HepG2 (cell line): ENCODE data around the gene ABCB8. TPM values are rescaled to one million over a fixed set of nuclear protein-coding genes. Genes with fewer than 3 reads are reported as not detected.

ENCODE experiments used
- ARHGAP35 ChIP-seq: sonication (generic); formaldehyde crosslinking; IDR thresholded peaks from 2 replicates; pipeline ENCODE4 v1.9.0; 2022; ENCODE audit warnings: mild to moderate bottlenecking, inconsistent platforms, moderate library complexity, missing genetic modification reagents, borderline replicate concordance
- CC2D1A ChIP-seq: sonication (generic); formaldehyde crosslinking; IDR thresholded peaks from 2 replicates; pipeline ENCODE4 v1.8.1; 2023; ENCODE audit warnings: mild to moderate bottlenecking, missing genetic modification reagents
- EZH2 ChIP-seq: conservative IDR thresholded peaks from 2 replicates; pipeline ENCODE4 v1.6.1; 2012; ENCODE audit warnings: mild to moderate bottlenecking, low read depth, low read length, moderate library complexity
- FOXM1 ChIP-seq: sonication (generic); formaldehyde crosslinking; IDR thresholded peaks from 2 replicates; pipeline ENCODE4 v1.5.0; 2020; ENCODE audit warnings: missing genetic modification reagents
- HIC2 ChIP-seq: sonication (generic); formaldehyde crosslinking; IDR thresholded peaks from 2 replicates; pipeline ENCODE4 v1.9.0; 2022; ENCODE audit warnings: low read depth, missing genetic modification reagents
- HNRNPH1 ChIP-seq: fragments of 200-400 bp; formaldehyde crosslinking; optimal IDR thresholded peaks from 2 replicates; pipeline ENCODE3; 2017; ENCODE audit warnings: mild to moderate bottlenecking, low read depth, low read length
- KLF16 ChIP-seq, 2 experiments: sonication (generic) in 1 of 2; formaldehyde crosslinking in 1 of 2; IDR thresholded peaks; 2 replicates each; pipeline versions ENCODE4 v1.6.1 to v1.8.0; 2016 to 2023; ENCODE audit warnings: missing genetic modification reagents in 2 of 2, missing compliant biosample characterization in 1 of 2
- KMT2A ChIP-seq: sonication (generic); formaldehyde crosslinking; IDR thresholded peaks from 2 replicates; pipeline ENCODE4 v1.4.0; 2020; ENCODE audit warnings: missing genetic modification reagents
- MTA1 ChIP-seq: sonication (generic); formaldehyde crosslinking; IDR thresholded peaks from 2 replicates; pipeline ENCODE4 v1.4.0; 2020; ENCODE audit warnings: missing genetic modification reagents, mild to moderate bottlenecking, borderline replicate concordance
- POLR2A ChIP-seq, 2 experiments: IDR thresholded peaks; 2 replicates each; pipeline ENCODE4 v1.6.1; 2011; ENCODE audit warnings: low read depth in 2 of 2, low read length in 2 of 2, mild to moderate bottlenecking in 1 of 2, moderate library complexity in 1 of 2; ENCODE audit not compliant: insufficient read depth in 1 of 2
- RAD21 ChIP-seq: fragments of 450-650 bp; formaldehyde crosslinking; IDR thresholded peaks from 2 replicates; pipeline ENCODE4 v1.5.0; 2020; ENCODE audit warnings: mild to moderate bottlenecking
- SATB2 ChIP-seq: sonication (generic); formaldehyde crosslinking; IDR thresholded peaks from 2 replicates; pipeline ENCODE4 v1.5.0; 2020; ENCODE audit warnings: missing genetic modification reagents
- SETDB1 ChIP-seq: sonication (generic); formaldehyde crosslinking; IDR thresholded peaks from 2 replicates; pipeline ENCODE4 v1.5.1; 2020; ENCODE audit warnings: missing genetic modification reagents, mild to moderate bottlenecking, borderline replicate concordance
- U2AF2 ChIP-seq: fragments of 200-400 bp; formaldehyde crosslinking; IDR thresholded peaks from 2 replicates; pipeline ENCODE4 v1.6.1; 2017; ENCODE audit warnings: low read depth, mild to moderate bottlenecking, low read length
- ZC3H13 ChIP-seq: sonication (generic); formaldehyde crosslinking; IDR thresholded peaks from 2 replicates; pipeline ENCODE4 v1.8.1; 2023; ENCODE audit warnings: mild to moderate bottlenecking, missing genetic modification reagents, moderate library complexity
- ZMYM2 ChIP-seq: sonication (generic); formaldehyde crosslinking; IDR thresholded peaks from 2 replicates; pipeline ENCODE4 v1.8.0; 2022; ENCODE audit warnings: mild to moderate bottlenecking, missing genetic modification reagents
- ZNF10 ChIP-seq: sonication (generic); formaldehyde crosslinking; IDR thresholded peaks from 2 replicates; pipeline ENCODE4 v1.4.0; 2020; ENCODE audit warnings: mild to moderate bottlenecking, low read depth, missing genetic modification reagents, borderline replicate concordance
- ZNF136 ChIP-seq: sonication (generic); formaldehyde crosslinking; IDR thresholded peaks from 2 replicates; pipeline ENCODE4 v1.8.1; 2022; ENCODE audit warnings: low read depth, mild to moderate bottlenecking, moderate library complexity, missing genetic modification reagents
- ZNF33A ChIP-seq: sonication (generic); formaldehyde crosslinking; IDR thresholded peaks from 2 replicates; pipeline ENCODE4 v1.5.1; 2020; ENCODE audit warnings: missing genetic modification reagents, mild to moderate bottlenecking, moderate library complexity, borderline replicate concordance
- ZNF468 ChIP-seq: sonication (generic); formaldehyde crosslinking; IDR thresholded peaks from 2 replicates; pipeline ENCODE4 v1.8.0; 2022; ENCODE audit warnings: mild to moderate bottlenecking, moderate library complexity, missing genetic modification reagents
- ZNF776 ChIP-seq: sonication (generic); formaldehyde crosslinking; IDR thresholded peaks from 2 replicates; pipeline ENCODE4 v1.4.0; 2020; ENCODE audit warnings: mild to moderate bottlenecking, missing genetic modification reagents
- polyA plus RNA-seq, 8 experiments: library from polyadenylated mRNA; depleted of rRNA in 3 of 8; stranded (reverse) in 7 of 8; unstranded in 1 of 8; fragments of >200 nt; fragmentation: Illumina TruSeq in 4 of 8; extraction: Trizol in 4 of 8; gene quantifications; 2 replicates each; pipeline versions ENCODE4 v1.2.1 to v1.2.3, GENCODE V29; 2011 to 2016; ENCODE audit warnings: low read depth in 4 of 8, missing spikeins in 1 of 8, mixed read lengths in 1 of 8; ENCODE audit not compliant: insufficient read depth in 1 of 8
- total RNA-seq, 5 experiments: library from RNA; depleted of rRNA; stranded (reverse); fragments of >200 nt; fragmentation: Illumina TruSeq; extraction: Trizol; gene quantifications; 2 replicates each; pipeline ENCODE4 v1.2.3, GENCODE V29; 2016; ENCODE audit warnings: low read depth in 1 of 5
- TF ChIP-seq, protein P1 (sequence below): sonication (generic); formaldehyde crosslinking; IDR thresholded peaks from 2 replicates; pipeline ENCODE4 v1.5.0; 2020; ENCODE audit warnings: missing genetic modification reagents
- TF ChIP-seq, protein P2 (sequence below): sonication (generic); formaldehyde crosslinking; IDR thresholded peaks from 2 replicates; pipeline ENCODE4 v1.4.0; 2020; ENCODE audit warnings: missing genetic modification reagents
- TF ChIP-seq, protein P3 (sequence below): sonication (generic); formaldehyde crosslinking; IDR thresholded peaks from 2 replicates; pipeline ENCODE4 v1.4.0; 2020; ENCODE audit warnings: mild to moderate bottlenecking, missing genetic modification reagents

The ABCB8 gene
- total and polyA plus RNA-seq, 2 of the 13 experiments (the other 11 are each of a cell fraction or from before 2014, with no cell fraction given), result 6.6 to 16.7 TPM

- TF ChIP-seq U2AF2 (no peak), MTA1 (no peak; the same call in 1 of the 2 replicates), ZC3H13 (no peak), ZNF776 (CRISPR knock-in tag) (no peak), ARHGAP35 (CRISPR knock-in tag) (no peak), KLF16 (CRISPR knock-in tag; IDR thresholded peaks at IDR 0.05) (0 out of 4 replicates have a peak, but pooled peaks of 1 of the 2 experiments have one; percentile 55), KMT2A (CRISPR knock-in tag) (no peak), HIC2 (no peak), FOXM1 (CRISPR knock-in tag) (no peak), EZH2 (no peak), ZNF136 (CRISPR knock-in tag) (no peak), SATB2 (CRISPR knock-in tag) (no peak), SETDB1 (no peak), ZNF468 (CRISPR knock-in tag) (no peak), HNRNPH1 (no peak), ZNF33A (no peak), RAD21 (peak; percentile 72), ZMYM2 (CRISPR knock-in tag) (peak; percentile 73; the same call in 1 of the 2 replicates), CC2D1A (CRISPR knock-in tag) (no peak), ZNF10 (CRISPR knock-in tag) (no peak), POLR2A (IDR thresholded peaks at IDR 0.05; ENCODE audit: insufficient read depth in 1 of 2, low read depth in 2 of 2, low read length in 2 of 2) (peak; percentile 42 to 57; a peak in 2 of 4 replicates)
- TF ChIP-seq, protein P1, sequence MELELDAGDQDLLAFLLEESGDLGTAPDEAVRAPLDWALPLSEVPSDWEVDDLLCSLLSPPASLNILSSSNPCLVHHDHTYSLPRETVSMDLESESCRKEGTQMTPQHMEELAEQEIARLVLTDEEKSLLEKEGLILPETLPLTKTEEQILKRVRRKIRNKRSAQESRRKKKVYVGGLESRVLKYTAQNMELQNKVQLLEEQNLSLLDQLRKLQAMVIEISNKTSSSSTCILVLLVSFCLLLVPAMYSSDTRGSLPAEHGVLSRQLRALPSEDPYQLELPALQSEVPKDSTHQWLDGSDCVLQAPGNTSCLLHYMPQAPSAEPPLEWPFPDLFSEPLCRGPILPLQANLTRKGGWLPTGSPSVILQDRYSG, result no peak
- TF ChIP-seq, protein P2, sequence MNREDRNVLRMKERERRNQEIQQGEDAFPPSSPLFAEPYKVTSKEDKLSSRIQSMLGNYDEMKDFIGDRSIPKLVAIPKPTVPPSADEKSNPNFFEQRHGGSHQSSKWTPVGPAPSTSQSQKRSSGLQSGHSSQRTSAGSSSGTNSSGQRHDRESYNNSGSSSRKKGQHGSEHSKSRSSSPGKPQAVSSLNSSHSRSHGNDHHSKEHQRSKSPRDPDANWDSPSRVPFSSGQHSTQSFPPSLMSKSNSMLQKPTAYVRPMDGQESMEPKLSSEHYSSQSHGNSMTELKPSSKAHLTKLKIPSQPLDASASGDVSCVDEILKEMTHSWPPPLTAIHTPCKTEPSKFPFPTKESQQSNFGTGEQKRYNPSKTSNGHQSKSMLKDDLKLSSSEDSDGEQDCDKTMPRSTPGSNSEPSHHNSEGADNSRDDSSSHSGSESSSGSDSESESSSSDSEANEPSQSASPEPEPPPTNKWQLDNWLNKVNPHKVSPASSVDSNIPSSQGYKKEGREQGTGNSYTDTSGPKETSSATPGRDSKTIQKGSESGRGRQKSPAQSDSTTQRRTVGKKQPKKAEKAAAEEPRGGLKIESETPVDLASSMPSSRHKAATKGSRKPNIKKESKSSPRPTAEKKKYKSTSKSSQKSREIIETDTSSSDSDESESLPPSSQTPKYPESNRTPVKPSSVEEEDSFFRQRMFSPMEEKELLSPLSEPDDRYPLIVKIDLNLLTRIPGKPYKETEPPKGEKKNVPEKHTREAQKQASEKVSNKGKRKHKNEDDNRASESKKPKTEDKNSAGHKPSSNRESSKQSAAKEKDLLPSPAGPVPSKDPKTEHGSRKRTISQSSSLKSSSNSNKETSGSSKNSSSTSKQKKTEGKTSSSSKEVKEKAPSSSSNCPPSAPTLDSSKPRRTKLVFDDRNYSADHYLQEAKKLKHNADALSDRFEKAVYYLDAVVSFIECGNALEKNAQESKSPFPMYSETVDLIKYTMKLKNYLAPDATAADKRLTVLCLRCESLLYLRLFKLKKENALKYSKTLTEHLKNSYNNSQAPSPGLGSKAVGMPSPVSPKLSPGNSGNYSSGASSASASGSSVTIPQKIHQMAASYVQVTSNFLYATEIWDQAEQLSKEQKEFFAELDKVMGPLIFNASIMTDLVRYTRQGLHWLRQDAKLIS (CRISPR knock-in tag), result no peak
- TF ChIP-seq, protein P3, sequence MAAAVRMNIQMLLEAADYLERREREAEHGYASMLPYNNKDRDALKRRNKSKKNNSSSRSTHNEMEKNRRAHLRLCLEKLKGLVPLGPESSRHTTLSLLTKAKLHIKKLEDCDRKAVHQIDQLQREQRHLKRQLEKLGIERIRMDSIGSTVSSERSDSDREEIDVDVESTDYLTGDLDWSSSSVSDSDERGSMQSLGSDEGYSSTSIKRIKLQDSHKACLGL (CRISPR knock-in tag), result peak; percentile 62; the same call in 1 of the 2 replicates
These were observed at the start of gene ABCB8 (continued) for GRCh38 chr7:151028131-151028947.
